Measurements from ENCODE around the gene EHBP1. TPM values are rescaled to one million over a fixed set of nuclear protein-coding genes. Genes with fewer than 3 reads are reported as not detected.

EHBP1 gene
- total and polyA plus RNA-seq, 8 donors: 10.2 to 142 (median 37.9) TPM

DNA sequence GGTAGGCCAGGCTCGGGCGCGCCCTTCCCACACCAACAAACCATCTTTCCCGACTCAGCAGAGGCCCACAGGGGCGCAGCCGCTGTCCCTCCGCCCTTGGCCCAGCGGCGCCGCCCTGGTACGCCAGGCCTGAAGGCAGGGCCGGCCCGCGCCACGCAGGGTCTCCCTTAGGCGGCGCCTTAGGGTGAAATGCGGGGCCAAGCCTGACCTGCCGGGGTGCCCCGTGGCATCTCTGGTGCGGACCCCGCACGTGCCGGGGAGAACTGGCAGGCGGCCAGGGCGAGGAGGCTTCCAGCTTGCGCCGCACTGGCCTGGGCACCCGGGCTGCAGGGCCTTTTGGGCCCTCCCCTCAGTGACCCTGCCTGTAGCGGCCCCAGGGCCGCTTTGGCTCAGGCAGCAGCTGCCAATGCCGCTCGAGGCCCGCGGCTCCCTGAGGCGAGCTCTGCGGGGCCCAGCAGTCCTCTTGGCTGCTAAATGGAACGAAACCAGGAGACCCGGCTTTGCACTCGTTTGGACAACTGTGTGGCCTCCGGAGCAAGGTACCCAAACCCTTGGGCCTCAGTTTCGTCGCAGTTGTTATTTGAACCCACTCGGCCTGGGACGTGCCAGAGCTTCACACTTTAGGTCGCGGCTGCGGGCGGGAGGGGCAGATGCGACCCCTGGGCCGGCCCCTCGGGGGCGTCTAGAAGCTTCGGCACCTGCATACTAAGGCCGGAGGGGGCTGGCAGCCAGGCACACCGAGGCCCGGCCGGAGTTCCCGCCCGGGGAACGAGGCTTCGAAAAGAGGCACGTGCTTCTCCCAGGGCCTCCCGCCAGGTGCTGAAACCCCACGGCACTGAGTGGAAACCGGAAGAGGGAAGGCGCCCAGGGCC, 353.6 kb downstream of the EHBP1 start:
- Histone ChIP-seq H3K27me3 (peaks cover 57 to 100% (median 85%) of the 10 kb centered on the region in 3 donors), H3K27ac (no peak overlapping the region), H3K4me3 (peak overlapping the region in 3 of 4 donors; percentile 10 to 38 (median 28)), H3K4me1 (peaks cover 38 to 60% (median 52%) of the 10 kb centered on the region in 4 donors), H3K36me3 (no peaks in the 10 kb centered on the region), H3K9me3 (peaks cover 0 to 31% (median 13%) of the 10 kb centered on the region in 4 donors)
- intact Hi-C loops (cut with DNase I; ENCODE audit: low total_unique reads): no loop called here
- peak in 1 of 2 donors; percentile 63 for DNase-seq
- TF ChIP-seq POLR2AphosphoS5 (IDR thresholded peaks at IDR 0.05): no peak
- TF ChIP-seq, protein P1, sequence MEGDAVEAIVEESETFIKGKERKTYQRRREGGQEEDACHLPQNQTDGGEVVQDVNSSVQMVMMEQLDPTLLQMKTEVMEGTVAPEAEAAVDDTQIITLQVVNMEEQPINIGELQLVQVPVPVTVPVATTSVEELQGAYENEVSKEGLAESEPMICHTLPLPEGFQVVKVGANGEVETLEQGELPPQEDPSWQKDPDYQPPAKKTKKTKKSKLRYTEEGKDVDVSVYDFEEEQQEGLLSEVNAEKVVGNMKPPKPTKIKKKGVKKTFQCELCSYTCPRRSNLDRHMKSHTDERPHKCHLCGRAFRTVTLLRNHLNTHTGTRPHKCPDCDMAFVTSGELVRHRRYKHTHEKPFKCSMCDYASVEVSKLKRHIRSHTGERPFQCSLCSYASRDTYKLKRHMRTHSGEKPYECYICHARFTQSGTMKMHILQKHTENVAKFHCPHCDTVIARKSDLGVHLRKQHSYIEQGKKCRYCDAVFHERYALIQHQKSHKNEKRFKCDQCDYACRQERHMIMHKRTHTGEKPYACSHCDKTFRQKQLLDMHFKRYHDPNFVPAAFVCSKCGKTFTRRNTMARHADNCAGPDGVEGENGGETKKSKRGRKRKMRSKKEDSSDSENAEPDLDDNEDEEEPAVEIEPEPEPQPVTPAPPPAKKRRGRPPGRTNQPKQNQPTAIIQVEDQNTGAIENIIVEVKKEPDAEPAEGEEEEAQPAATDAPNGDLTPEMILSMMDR (IDR thresholded peaks at IDR 0.05): no peak
- TF ChIP-seq EP300 (IDR thresholded peaks at IDR 0.05): no peak
- no peak for TF ChIP-seq POLR2A (IDR thresholded peaks at IDR 0.05)
- 6 to 14% (median 9%) methylated on average over 21 to 67 of the region's 67 CpGs for WGBS, 5 donors

DNA sequence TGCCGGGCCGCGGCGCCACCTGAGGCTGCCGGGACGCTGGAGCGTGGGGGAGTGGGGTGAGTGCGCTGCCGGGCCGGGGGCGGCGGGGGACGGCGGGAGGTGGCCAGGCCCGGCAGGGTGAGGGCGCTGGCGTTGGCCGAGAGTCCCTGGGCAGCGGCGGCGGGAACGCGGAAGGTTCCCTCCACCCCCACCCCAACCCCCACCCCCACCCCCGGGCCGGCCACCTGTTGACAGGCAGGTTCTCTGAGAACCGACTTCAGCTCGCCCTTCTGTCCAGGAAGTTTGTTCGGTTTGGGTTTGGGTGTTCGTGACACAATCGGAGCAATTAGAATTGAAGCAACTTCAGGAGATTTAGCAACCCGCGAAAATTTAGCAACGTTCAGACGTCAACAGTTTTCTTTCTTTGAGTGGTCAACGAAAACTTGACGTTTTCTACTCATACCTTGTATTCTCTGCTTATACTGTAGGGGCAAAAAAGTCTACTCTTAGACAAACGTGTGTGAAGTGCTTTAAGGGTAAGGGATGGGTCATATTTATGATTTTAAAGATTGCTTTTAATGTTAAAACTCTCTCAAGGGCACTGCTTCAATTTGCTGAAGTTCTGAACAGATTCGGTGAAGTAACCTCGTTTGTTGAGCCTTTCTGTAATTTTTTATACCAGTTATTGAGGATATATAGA, 354.4 kb downstream of the EHBP1 start:
- Histone ChIP-seq H3K36me3 (no peaks in the 10 kb centered on the region), H3K4me1 (peaks cover 37 to 52% (median 45%) of the 10 kb centered on the region in 4 donors), H3K4me3 (peak overlapping the region in 2 of 4 donors; percentile 28 to 38), H3K9me3 (peaks cover 0 to 26% (median 13%) of the 10 kb centered on the region in 4 donors), H3K27me3 (peaks cover 50 to 100% (median 81%) of the 10 kb centered on the region in 3 donors), H3K27ac (no peak overlapping the region)
- 7 to 12% (median 10%) methylated on average over 20 to 39 of the region's 39 CpGs for WGBS, 5 donors
- intact Hi-C loops (cut with DNase I; ENCODE audit: low total_unique reads): no loop called here
- peak in 1 of 2 donors; percentile 42 for DNase-seq
- TF ChIP-seq, protein P1 (IDR thresholded peaks at IDR 0.05): no peak
- TF ChIP-seq EP300 (IDR thresholded peaks at IDR 0.05) (no peak), POLR2AphosphoS5 (IDR thresholded peaks at IDR 0.05) (peak in 1 of 3 donors; percentile 29)

DNA sequence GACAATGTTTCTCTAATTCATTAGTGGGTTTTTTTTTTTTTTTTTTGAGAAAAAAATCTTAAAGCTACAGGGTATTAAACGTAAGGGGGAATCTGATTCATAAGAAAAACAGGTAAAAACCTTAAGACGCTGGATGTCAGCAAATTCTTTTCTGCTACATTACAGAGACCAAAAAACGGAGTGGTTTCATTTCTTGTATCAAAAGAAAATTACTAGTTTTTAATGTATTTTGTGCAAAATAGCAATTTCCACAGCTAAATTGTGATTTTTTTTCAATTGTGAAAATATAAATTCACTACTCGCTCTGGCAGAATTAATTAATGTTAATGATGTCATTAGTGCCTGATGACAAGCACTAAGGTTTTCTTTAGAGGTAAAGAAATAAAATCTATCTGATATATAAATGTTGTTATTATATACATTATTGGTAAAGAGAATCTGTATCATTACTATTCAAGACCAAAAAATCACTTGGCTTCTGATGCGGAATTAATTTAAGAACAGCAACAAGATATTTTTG, 355.0 kb downstream of the EHBP1 start:
- peaks cover 0 to 25% (median 13%) of the 10 kb centered on the region in 4 donors for H3K9me3 ChIP-seq
- no peak overlapping the region for H3K27ac ChIP-seq
- H3K27me3 ChIP-seq: peaks cover 44 to 100% (median 76%) of the 10 kb centered on the region in 3 donors
- H3K4me3 ChIP-seq: no peak overlapping the region
- DNase-seq: no peak
- H3K36me3 ChIP-seq: no peaks in the 10 kb centered on the region
- peaks cover 32 to 46% (median 39%) of the 10 kb centered on the region in 4 donors for H3K4me1 ChIP-seq
- intact Hi-C loops (cut with DNase I; ENCODE audit: low total_unique reads): no loop called here
- 31 to 39% (median 35%) methylated on average over 5 of the region's 5 CpGs for WGBS, 5 donors
- TF ChIP-seq POLR2A (IDR thresholded peaks at IDR 0.05) (no peak), POLR2AphosphoS5 (IDR thresholded peaks at IDR 0.05) (no peak), EP300 (IDR thresholded peaks at IDR 0.05) (no peak)
- TF ChIP-seq, protein P1 (IDR thresholded peaks at IDR 0.05): no peak

DNA sequence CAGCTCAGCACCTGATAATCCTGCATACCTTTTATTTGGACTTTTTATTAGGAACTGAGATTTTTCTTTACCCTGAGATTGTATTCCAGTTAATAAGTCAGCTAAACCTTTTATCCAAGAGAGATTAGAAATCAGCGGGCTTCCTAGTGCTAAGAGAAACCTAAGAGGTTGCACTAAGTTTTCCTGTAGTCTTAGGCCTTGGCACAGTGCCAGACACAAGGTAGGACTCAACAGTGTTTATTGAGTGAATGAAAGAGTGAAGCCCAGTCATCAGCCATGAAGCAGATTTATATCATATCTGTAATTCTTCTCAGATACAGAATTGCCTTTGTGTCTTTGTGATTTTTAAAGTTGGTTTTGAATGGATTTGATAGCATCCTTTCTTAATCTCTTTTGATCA, 358.7 kb downstream of the EHBP1 start:
- peaks cover 15 to 96% (median 47%) of the 10 kb centered on the region in 3 donors for H3K27me3 ChIP-seq

More for the DNA sequence above, 358.7 kb downstream of the EHBP1 start:
- H3K4me1 ChIP-seq: peaks cover 7 to 10% (median 8%) of the 10 kb centered on the region in 4 donors
- TF ChIP-seq, protein P1 (IDR thresholded peaks at IDR 0.05): no peak
- TF ChIP-seq EP300 (IDR thresholded peaks at IDR 0.05) (no peak), POLR2AphosphoS5 (IDR thresholded peaks at IDR 0.05) (no peak), POLR2A (IDR thresholded peaks at IDR 0.05) (no peak)
- H3K4me3 ChIP-seq: no peak overlapping the region
- peaks cover 0 to 12% (median 7%) of the 10 kb centered on the region in 4 donors for H3K9me3 ChIP-seq
- H3K36me3 ChIP-seq: no peaks in the 10 kb centered on the region
- no peak overlapping the region for H3K27ac ChIP-seq
- intact Hi-C loops (cut with DNase I; ENCODE audit: low total_unique reads): no loop called here
- 14 to 70% (median 28%) methylated on average over 1 of the region's 1 CpG for WGBS, 5 donors
- no peak for DNase-seq

Measured in stomach (tissue), 9 donors.